GM12878 (cell line): ENCODE results near the gene DMD. TPM values are rescaled to one million over a fixed set of nuclear protein-coding genes. Genes with fewer than 3 reads are reported as not detected.

Experiments used
- ATAC-seq: fragments of 200-7000 bp; cut with Tn5 transposase; 3 replicates; pipeline ENCODE4 v1.9.1; 2020; ENCODE audit warnings: mild to moderate bottlenecking, moderate library complexity
- BruUV-seq: library from RNA; stranded (reverse); fragments of 400-500 nt; replicated peaks from 2 replicates; lab custom pipeline; 2021; lab: Mats Ljungman, UMichigan
- CTCF ChIA-PET: fragments of 300-600 bp; sonication (Branson Sonifier 250); formaldehyde crosslinking; extraction: SDS; loops from one replicate; lab custom pipeline; 2021; ENCODE audit warnings: inconsistent platforms; lab: Yijun Ruan, JAX
- POLR2A ChIA-PET: fragments of 350-600 bp; formaldehyde crosslinking; extraction: SDS; loops from one replicate; lab custom pipeline; 2021; ENCODE audit warnings: inconsistent platforms; lab: Charles Lee
- RAD21 ChIA-PET: fragments of 300-600 bp; sonication (Branson Sonifier 250); formaldehyde crosslinking; loops from one replicate; lab custom pipeline; 2023; ENCODE audit warnings: antibody characterized with exemption; ENCODE audit not compliant: unreplicated experiment; lab: Charles Lee
- SMC1A ChIA-PET: fragments of 300-600 bp; sonication (Branson Sonifier 250); formaldehyde crosslinking; loops from one replicate; lab custom pipeline; 2023; ENCODE audit not compliant: unreplicated experiment, uncharacterized antibody; lab: Charles Lee
- DNase-seq: peaks from one replicate; pipeline ENCODE4 v3.0.0-alpha.2; 2011; ENCODE audit warnings: low read depth, low spot score
- FAIRE-seq: peaks from 3 replicates; lab custom pipeline; 2011; peaks lifted over from hg19 to GRCh38; lab: Jason Lieb, UNC
- H2AFZ ChIP-seq: 2 replicates; pipeline ENCODE4 v1.6.0; 2011; ENCODE audit warnings: low read depth, low read length, control low read depth; ENCODE audit not compliant: control insufficient read depth
- H3K27ac ChIP-seq: 2 replicates; pipeline ENCODE4 v1.5.1; 2011; ENCODE audit warnings: control low read depth; ENCODE audit not compliant: control insufficient read depth, insufficient read depth
- H3K27me3 ChIP-seq, 2 experiments: replicated peaks in 1 of 2; 2 replicates each; pipeline versions ENCODE4 v1.6.0 to v1.6.1; 2011; ENCODE audit warnings: low read length in 1 of 2; ENCODE audit not compliant: control insufficient read depth in 2 of 2, insufficient read depth in 2 of 2
- H3K36me3 ChIP-seq, 2 experiments: 2 replicates each; pipeline ENCODE4 v1.5.1; 2011; ENCODE audit warnings: low read length in 1 of 2; ENCODE audit not compliant: control insufficient read depth in 2 of 2, insufficient read depth in 2 of 2
- H3K4me1 ChIP-seq: 2 replicates; pipeline ENCODE4 v1.6.1; 2011; ENCODE audit warnings: mild to moderate bottlenecking, low read length, moderate library complexity, mixed read lengths; ENCODE audit not compliant: control insufficient read depth, insufficient read depth
- H3K4me2 ChIP-seq: 2 replicates; pipeline ENCODE4 v1.6.0; 2011; ENCODE audit warnings: control low read depth; ENCODE audit not compliant: control insufficient read depth, insufficient read depth
- H3K4me3 ChIP-seq: fragments of 200-600 bp; sonication (generic); 2 replicates; pipeline ENCODE4 v1.5.1; 2016
- H3K79me2 ChIP-seq: 2 replicates; pipeline ENCODE4 v1.6.0; 2011; ENCODE audit warnings: low read length; ENCODE audit not compliant: control insufficient read depth, insufficient read depth
- H3K9ac ChIP-seq: 2 replicates; pipeline ENCODE4 v1.8.0; 2011; ENCODE audit warnings: low read length, control low read depth, mixed read lengths; ENCODE audit not compliant: control insufficient read depth, insufficient read depth
- H3K9me3 ChIP-seq: replicated peaks from 3 replicates; pipeline ENCODE4 v1.5.1; 2011; ENCODE audit warnings: mild to moderate bottlenecking, low read length; ENCODE audit not compliant: control insufficient read depth, insufficient read depth
- H4K20me1 ChIP-seq: 2 replicates; pipeline ENCODE4 v1.6.0; 2011; ENCODE audit not compliant: control insufficient read depth, insufficient read depth
- ATF7 ChIP-seq: fragments of 450-650 bp; IDR thresholded peaks from 2 replicates; pipeline ENCODE4 v1.6.1; 2016; ENCODE audit warnings: low read depth, mild to moderate bottlenecking
- CTCF ChIP-seq, 3 experiments: IDR thresholded peaks in 2 of 3; conservative IDR thresholded peaks in 1 of 3; 2 replicates each; pipeline ENCODE4 v1.5.1; 2011; ENCODE audit warnings: low read depth in 3 of 3, low read length in 3 of 3, mild to moderate bottlenecking in 3 of 3, control low read depth in 2 of 3, moderate library complexity in 2 of 3, inconsistent platforms in 1 of 3, mixed read lengths in 1 of 3; ENCODE audit not compliant: control insufficient read depth in 2 of 3, insufficient read depth in 1 of 3; ENCODE audit errors: extremely low read depth in 1 of 3
- ELK1 ChIP-seq: IDR thresholded peaks from 2 replicates; pipeline ENCODE4 v1.6.1; 2012; ENCODE audit warnings: low read depth, low read length, improper control_type of control experiment
- GABPA ChIP-seq: IDR thresholded peaks from 2 replicates; pipeline ENCODE4 v1.6.1; 2014; ENCODE audit warnings: antibody characterized with exemption, low read depth, mild to moderate bottlenecking, inconsistent platforms
- HDAC6 ChIP-seq: fragments of 200-600 bp; sonication (generic); IDR thresholded peaks from one replicate; pipeline ENCODE4 v1.8.0; 2017; ENCODE audit warnings: antibody characterized with exemption; ENCODE audit not compliant: unreplicated experiment
- IRF4 ChIP-seq: IDR thresholded peaks from 2 replicates; pipeline ENCODE4 v1.6.1; 2011; ENCODE audit warnings: low read depth, low read length
- MAX ChIP-seq: IDR thresholded peaks from 2 replicates; pipeline ENCODE4 v1.6.1; 2012; ENCODE audit warnings: low read depth, low read length, improper control_type of control experiment
- MTA2 ChIP-seq: fragments of 450-650 bp; IDR thresholded peaks from 2 replicates; pipeline ENCODE4 v1.6.1; 2016; ENCODE audit warnings: low read depth, mild to moderate bottlenecking, moderate library complexity
- RFX5 ChIP-seq: IDR thresholded peaks from 2 replicates; pipeline ENCODE4 v1.6.1; 2011; ENCODE audit warnings: low read depth, low read length, improper control_type of control experiment
- SMAD1 ChIP-seq: fragments of 450-650 bp; IDR thresholded peaks from 2 replicates; pipeline ENCODE4 v1.6.1; 2018; ENCODE audit warnings: mild to moderate bottlenecking, low read depth; ENCODE audit not compliant: partially characterized antibody
- SMARCA5 ChIP-seq: fragments of 450-650 bp; IDR thresholded peaks from 2 replicates; pipeline ENCODE4 v1.6.1; 2017; ENCODE audit warnings: mild to moderate bottlenecking
- SPI1 ChIP-seq: IDR thresholded peaks from 2 replicates; pipeline ENCODE4 v1.6.1; 2011; ENCODE audit warnings: low read depth, mild to moderate bottlenecking, low read length, moderate library complexity, borderline replicate concordance; ENCODE audit not compliant: insufficient read depth
- SREBF2 ChIP-seq: IDR thresholded peaks from 2 replicates; pipeline ENCODE4 v1.6.1; 2012; ENCODE audit warnings: mild to moderate bottlenecking, low read length
- STAT3 ChIP-seq: IDR thresholded peaks from 2 replicates; pipeline ENCODE4 v1.6.1; 2011; ENCODE audit warnings: low read depth, low read length, improper control_type of control experiment
- WGBS: methylation state at CpG from one replicate; pipeline ENCODE4 v1.1.6; 2016; ENCODE audit warnings: low lambda C conversion rate; ENCODE audit not compliant: insufficient replicate concordance, insufficient coverage; ENCODE audit errors: missing lambda C conversion rate; 5-methylcytosine and 5-hydroxymethylcytosine counted together
- in situ Hi-C: fragments of 300-500 bp; cut with MboI; formaldehyde crosslinking; loops from 9 replicates; pipeline ENCODE4 v1.14.3; 2018; ENCODE audit warnings: mixed read lengths
- intact Hi-C: fragments of 100-400 bp; cut with micrococcal nuclease; formaldehyde crosslinking; loops from one replicate; pipeline ENCODE4 v1.14.2; 2022; ENCODE audit not compliant: unreplicated experiment
- polyA plus RNA-seq, 11 experiments: library from polyadenylated mRNA; depleted of rRNA in 4 of 11; unstranded in 6 of 11; stranded (reverse) in 5 of 11; fragments of >200 nt; fragmentation: Nextera tagmentation in 4 of 11; fragmentation: Illumina TruSeq in 1 of 11; extraction: Ambion mirVana in 4 of 11; extraction: Trizol in 1 of 11; gene quantifications; 1 replicate in 1 of 11; 2 replicates in 10 of 11; pipeline versions ENCODE4 v1.2.1 to v1.2.3, GENCODE V29; 2011 to 2016; ENCODE audit warnings: inconsistent platforms in 2 of 11, missing spikeins in 2 of 11, low read depth in 1 of 11
- total RNA-seq, 4 experiments: library from RNA; depleted of rRNA in 3 of 4; stranded (reverse); fragments of >200 nt in 3 of 4; fragmentation: Illumina TruSeq in 1 of 4; extraction: Trizol in 1 of 4; gene quantifications; 2 replicates each; pipeline versions ENCODE4 v1.2.1 to v1.2.3, GENCODE V29; 2013 to 2021
- TF ChIP-seq, protein P1 (sequence below): IDR thresholded peaks from 2 replicates; pipeline ENCODE4 v1.6.1; 2011; ENCODE audit warnings: borderline replicate concordance, low read depth, mild to moderate bottlenecking, moderate library complexity, mixed read lengths, low read length; ENCODE audit not compliant: insufficient read depth; ENCODE audit errors: extremely low read length
- TF ChIP-seq, protein P2 (sequence below): fragments of 450-650 bp; IDR thresholded peaks from 2 replicates; pipeline ENCODE4 v1.6.1; 2017; ENCODE audit warnings: mild to moderate bottlenecking, moderate library complexity

The DMD gene
- total and polyA plus RNA-seq, 10 of the 15 experiments (the other 5 are each of a cell fraction or from before 2014, with no cell fraction given) = 1.4 to 24.3 (median 4.3) TPM

DNA sequence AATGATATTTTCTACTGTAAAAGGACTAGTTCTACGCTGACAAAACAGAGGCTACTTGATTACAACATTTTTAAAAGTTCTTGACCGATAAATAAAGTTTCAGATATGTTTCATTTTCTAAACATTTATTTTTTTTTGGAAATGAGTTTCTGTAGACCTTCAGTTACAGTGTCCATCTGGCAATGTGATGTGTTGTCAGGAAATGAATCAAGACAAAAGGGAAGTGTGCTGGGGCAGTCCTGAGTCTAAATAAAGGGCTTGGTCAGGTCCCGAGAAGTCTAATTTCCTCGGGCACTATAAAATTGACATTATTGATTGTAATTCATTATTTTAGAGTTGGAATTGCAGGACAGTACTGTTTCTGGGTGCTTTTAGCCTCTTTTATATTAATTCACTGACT is 2082.5 kb downstream of the DMD start (continued):
- TF ChIP-seq SPI1 (no peak), GABPA (no peak)

DNA sequence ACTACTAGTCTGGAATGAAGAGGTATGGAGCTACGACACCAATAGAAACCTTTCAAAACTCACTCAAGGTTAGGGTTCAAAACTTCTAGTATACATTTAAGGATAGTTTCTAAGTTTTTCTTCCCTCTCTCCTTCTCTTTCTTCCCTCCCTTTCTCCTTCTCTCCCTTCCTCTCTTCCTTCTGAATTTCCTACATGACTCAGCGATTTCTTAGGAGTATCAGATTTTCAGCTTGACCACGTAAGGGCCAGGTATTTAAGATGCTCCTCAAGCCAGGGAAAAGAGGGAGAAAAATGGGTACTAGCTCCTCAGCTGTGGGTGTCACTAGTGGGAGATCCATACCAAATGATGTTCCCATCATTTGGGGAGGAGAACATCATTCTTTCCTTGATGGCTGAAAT is 2083.6 kb downstream of the DMD start:
- Histone ChIP-seq H4K20me1 (no peaks in the 10 kb centered on the region), H3K36me3 (no peaks in the 10 kb centered on the region; a peak in 1 of 4 replicates), H3K27ac (no peak overlapping the region), H3K9me3 (no peaks in the 10 kb centered on the region; the same call in 1 of the 3 replicates), H3K4me1 (no peaks in the 10 kb centered on the region), H3K4me2 (no peak overlapping the region), H3K79me2 (no peaks in the 10 kb centered on the region), H2AFZ (no peak overlapping the region), H3K4me3 (no peak overlapping the region), H3K9ac (no peak overlapping the region), H3K27me3 (no peaks in the 10 kb centered on the region)
- no TSS peak for BruUV-seq
- intact Hi-C loops = no loop called here
- RAD21 ChIA-PET = no interaction called here
- 32% methylated on average over 3 of the region's 3 CpGs for WGBS
- POLR2A ChIA-PET = no interaction called here
- FAIRE-seq (no peak), DNase-seq (no peak), ATAC-seq (no peak)
- SMC1A ChIA-PET = no interaction called here
- CTCF ChIA-PET = no interaction called here
- in situ Hi-C loops = no loop called here
- TF ChIP-seq SMARCA5 (no peak), IRF4 (no peak), STAT3 (no peak), SMAD1 (no peak), MAX (no peak), HDAC6 (no peak), MTA2 (no peak), ATF7 (no peak), SREBF2 (no peak), ELK1 (no peak), RFX5 (no peak), CTCF (IDR thresholded peaks at IDR 0.05 in 2 of 3, conservative IDR thresholded peaks at IDR 0.05 in 1 of 3; ENCODE audit: control insufficient read depth in 2 of 3, extremely low read depth in 1 of 3, insufficient read depth in 1 of 3, low read depth in 3 of 3, low read length in 3 of 3) (no peak)
- TF ChIP-seq, protein P1, sequence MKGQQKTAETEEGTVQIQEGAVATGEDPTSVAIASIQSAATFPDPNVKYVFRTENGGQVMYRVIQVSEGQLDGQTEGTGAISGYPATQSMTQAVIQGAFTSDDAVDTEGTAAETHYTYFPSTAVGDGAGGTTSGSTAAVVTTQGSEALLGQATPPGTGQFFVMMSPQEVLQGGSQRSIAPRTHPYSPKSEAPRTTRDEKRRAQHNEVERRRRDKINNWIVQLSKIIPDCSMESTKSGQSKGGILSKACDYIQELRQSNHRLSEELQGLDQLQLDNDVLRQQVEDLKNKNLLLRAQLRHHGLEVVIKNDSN = no peak
- TF ChIP-seq, protein P2, sequence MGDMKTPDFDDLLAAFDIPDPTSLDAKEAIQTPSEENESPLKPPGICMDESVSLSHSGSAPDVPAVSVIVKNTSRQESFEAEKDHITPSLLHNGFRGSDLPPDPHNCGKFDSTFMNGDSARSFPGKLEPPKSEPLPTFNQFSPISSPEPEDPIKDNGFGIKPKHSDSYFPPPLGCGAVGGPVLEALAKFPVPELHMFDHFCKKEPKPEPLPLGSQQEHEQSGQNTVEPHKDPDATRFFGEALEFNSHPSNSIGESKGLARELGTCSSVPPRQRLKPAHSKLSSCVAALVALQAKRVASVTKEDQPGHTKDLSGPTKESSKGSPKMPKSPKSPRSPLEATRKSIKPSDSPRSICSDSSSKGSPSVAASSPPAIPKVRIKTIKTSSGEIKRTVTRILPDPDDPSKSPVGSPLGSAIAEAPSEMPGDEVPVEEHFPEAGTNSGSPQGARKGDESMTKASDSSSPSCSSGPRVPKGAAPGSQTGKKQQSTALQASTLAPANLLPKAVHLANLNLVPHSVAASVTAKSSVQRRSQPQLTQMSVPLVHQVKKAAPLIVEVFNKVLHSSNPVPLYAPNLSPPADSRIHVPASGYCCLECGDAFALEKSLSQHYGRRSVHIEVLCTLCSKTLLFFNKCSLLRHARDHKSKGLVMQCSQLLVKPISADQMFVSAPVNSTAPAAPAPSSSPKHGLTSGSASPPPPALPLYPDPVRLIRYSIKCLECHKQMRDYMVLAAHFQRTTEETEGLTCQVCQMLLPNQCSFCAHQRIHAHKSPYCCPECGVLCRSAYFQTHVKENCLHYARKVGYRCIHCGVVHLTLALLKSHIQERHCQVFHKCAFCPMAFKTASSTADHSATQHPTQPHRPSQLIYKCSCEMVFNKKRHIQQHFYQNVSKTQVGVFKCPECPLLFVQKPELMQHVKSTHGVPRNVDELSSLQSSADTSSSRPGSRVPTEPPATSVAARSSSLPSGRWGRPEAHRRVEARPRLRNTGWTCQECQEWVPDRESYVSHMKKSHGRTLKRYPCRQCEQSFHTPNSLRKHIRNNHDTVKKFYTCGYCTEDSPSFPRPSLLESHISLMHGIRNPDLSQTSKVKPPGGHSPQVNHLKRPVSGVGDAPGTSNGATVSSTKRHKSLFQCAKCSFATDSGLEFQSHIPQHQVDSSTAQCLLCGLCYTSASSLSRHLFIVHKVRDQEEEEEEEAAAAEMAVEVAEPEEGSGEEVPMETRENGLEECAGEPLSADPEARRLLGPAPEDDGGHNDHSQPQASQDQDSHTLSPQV = no peak
